Aorta (tissue), 5 donors: ENCODE data around the gene KRTAP20-4. TPM values are rescaled to one million over a fixed set of nuclear protein-coding genes. Genes with fewer than 3 reads are reported as not detected.

Source experiments
- ATAC-seq: fragments of 200-7000 bp; cut with Tn5 transposase; one replicate; pipeline ENCODE4 v1.9.1; 2022; ENCODE audit warnings: moderate library complexity; ENCODE audit not compliant: low FRiP score
- DNase-seq, 2 donors: peaks; one replicate each; pipeline ENCODE4 v3.0.0-alpha.2; 2020
- H3K27ac ChIP-seq, 2 donors: one replicate each; pipeline ENCODE4 v1.5.1; 2013; ENCODE audit warnings: low read length in 2 of 2, mild to moderate bottlenecking in 2 of 2, moderate library complexity in 2 of 2, control low read depth in 1 of 2, inconsistent platforms in 1 of 2, low read depth in 1 of 2
- H3K27me3 ChIP-seq, 2 donors: one replicate each; pipeline ENCODE4 v1.6.1; 2013; ENCODE audit warnings: control low read depth in 1 of 2, low read length in 1 of 2, mild to moderate bottlenecking in 1 of 2, moderate library complexity in 1 of 2; ENCODE audit not compliant: insufficient read depth in 2 of 2, control insufficient read depth in 1 of 2
- H3K36me3 ChIP-seq, 2 donors: one replicate each; pipeline ENCODE4 v1.6.1; 2013; ENCODE audit warnings: control low read depth in 1 of 2, low read length in 1 of 2, mild to moderate bottlenecking in 1 of 2; ENCODE audit not compliant: insufficient read depth in 2 of 2, control insufficient read depth in 1 of 2
- H3K4me1 ChIP-seq, 2 donors: one replicate each; pipeline ENCODE4 v1.6.1; 2013; ENCODE audit warnings: low read length in 2 of 2, control low read depth in 1 of 2, mild to moderate bottlenecking in 1 of 2, moderate library complexity in 1 of 2; ENCODE audit not compliant: insufficient read depth in 2 of 2, control insufficient read depth in 1 of 2
- H3K4me3 ChIP-seq, 2 donors: one replicate each; pipeline ENCODE4 v1.5.1; 2013; ENCODE audit warnings: low read length in 2 of 2, control low read depth in 1 of 2, mild to moderate bottlenecking in 1 of 2
- H3K9me3 ChIP-seq: one replicate; pipeline ENCODE4 v1.6.1; 2013; ENCODE audit warnings: mild to moderate bottlenecking, low read length; ENCODE audit not compliant: control insufficient read depth
- WGBS, 2 donors: extraction: QIAGEN DNeasy Blood & Tissue Kit; methylation state at CpG; one replicate each; pipeline ENCODE4 v1.1.7; 2013; 5-methylcytosine and 5-hydroxymethylcytosine counted together
- intact Hi-C, 2 donors: fragments of 100-400 bp; cut with DNase I; formaldehyde crosslinking; loops; one replicate each; pipeline versions ENCODE4 v1.14.2 to v1.15.0; 2022
- polyA plus RNA-seq, 2 donors: library from polyadenylated mRNA; stranded (reverse); fragments of 200-250 nt; gene quantifications; one replicate each; pipeline ENCODE4 v1.2.3, GENCODE V29; 2013
- total RNA-seq, 2 donors: library from RNA; stranded (reverse); fragmentation: NEBNext Ultra II Directional; extraction: Animal tissue kit (Norgen Biotek cat#: 25700); gene quantifications; one replicate each; pipeline ENCODE4 v1.2.1, GENCODE V29; 2021
- donor health status: healthy with polysubstance abuse.
- donor health status: Bipolar disorder and iron deficiency.
- donor health status: DM: no; HTN: no; CAD: no.
- donor health status: DM: no; HTN: no; CAD: no.
- donor health status: DM: yes; HTN: yes; CAD: no.

The KRTAP20-4 gene
- total and polyA plus RNA-seq, 4 donors, result not detected

GRCh38 chr21:30629200-30629599, 8.8 kb downstream of the KRTAP20-4 start:
- ATAC-seq, result no peak
- H3K9me3 ChIP-seq, result no peaks in the 10 kb centered on the region
- DNase-seq, result no peak
- 10 to 13% methylated on average over 1 of the region's 1 CpG for WGBS, 2 donors
- H3K36me3 ChIP-seq, result no peaks in the 10 kb centered on the region
- intact Hi-C loops, result no loop called here
- H3K27me3 ChIP-seq, result no peaks in the 10 kb centered on the region
- no peaks in the 10 kb centered on the region for H3K4me1 ChIP-seq
- no peak overlapping the region for H3K27ac ChIP-seq
- no peak overlapping the region for H3K4me3 ChIP-seq

- WGBS, 2 donors, result 92 to 94% methylated on average over 1 of the region's 1 CpG
- intact Hi-C loops, result no loop called here
- DNase-seq, result no peak
- no peaks in the 10 kb centered on the region for H3K4me1 ChIP-seq
- ATAC-seq, result no peak
- H3K36me3 ChIP-seq, result no peaks in the 10 kb centered on the region
- no peaks in the 10 kb centered on the region for H3K27me3 ChIP-seq
- H3K27ac ChIP-seq, result no peak within 1 kb of the TSS
- H3K4me3 ChIP-seq, result no peak within 1 kb of the TSS
- no peaks in the 10 kb centered on the region for H3K9me3 ChIP-seq
Observed at GRCh38 chr21:30634906-30635305, 14.5 kb downstream of the KRTAP20-4 start, which contains the start of gene KRTAP20-2. Gene KRTAP20-2, plus strand, starts transcription at chr21:30635206. Its CDS starts 58 bp downstream, at chr21:30635264.

- intact Hi-C loops, result no loop called here
- no peaks in the 10 kb centered on the region for H3K9me3 ChIP-seq
- no peak overlapping the region for H3K4me3 ChIP-seq
- no peaks in the 10 kb centered on the region for H3K36me3 ChIP-seq
- 79 to 82% methylated on average over 3 of the region's 3 CpGs for WGBS, 2 donors
- DNase-seq (no peak), ATAC-seq (no peak)
- no peaks in the 10 kb centered on the region for H3K27me3 ChIP-seq
- H3K4me1 ChIP-seq, result no peaks in the 10 kb centered on the region
- H3K27ac ChIP-seq, result no peak overlapping the region
Observed at GRCh38 chr21:30638686-30639085, 18.3 kb downstream of the KRTAP20-4 start.

GRCh38 chr21:30642564-30642963, 22.1 kb downstream of the KRTAP20-4 start, which contains the start of gene KRTAP20-3:
Gene KRTAP20-3, plus strand, starts transcription at chr21:30642864.
- 70 to 73% methylated on average over 2 of the region's 2 CpGs for WGBS, 2 donors
- H3K36me3 ChIP-seq, result no peaks in the 10 kb centered on the region
- no peak within 1 kb of the TSS for H3K27ac ChIP-seq
- DNase-seq (no peak), ATAC-seq (no peak)
- H3K4me3 ChIP-seq, result no peak within 1 kb of the TSS
- H3K27me3 ChIP-seq, result no peaks in the 10 kb centered on the region
- no peaks in the 10 kb centered on the region for H3K9me3 ChIP-seq
- intact Hi-C loops, result no loop called here
- H3K4me1 ChIP-seq, result no peaks in the 10 kb centered on the region

GRCh38 chr21:30646904-30647414, 26.5 kb downstream of the KRTAP20-4 start:
- ATAC-seq (no peak), DNase-seq (no peak)
- no peak overlapping the region for H3K27ac ChIP-seq
- H3K4me3 ChIP-seq, result no peak overlapping the region
- H3K9me3 ChIP-seq, result no peaks in the 10 kb centered on the region
- H3K36me3 ChIP-seq, result no peaks in the 10 kb centered on the region
- intact Hi-C loops, result no loop called here
- H3K4me1 ChIP-seq, result no peaks in the 10 kb centered on the region
- 80 to 87% methylated on average over 1 of the region's 1 CpG for WGBS, 2 donors
- H3K27me3 ChIP-seq, result no peaks in the 10 kb centered on the region

GRCh38 chr21:30652891-30653290, 32.5 kb downstream of the KRTAP20-4 start:
- Histone ChIP-seq H3K27me3 (no peaks in the 10 kb centered on the region), H3K4me1 (no peaks in the 10 kb centered on the region), H3K4me3 (no peak overlapping the region), H3K9me3 (no peaks in the 10 kb centered on the region), H3K27ac (no peak overlapping the region), H3K36me3 (no peaks in the 10 kb centered on the region)
- intact Hi-C loops, result no loop called here
- ATAC-seq, result no peak
- no peak for DNase-seq

- no peaks in the 10 kb centered on the region for H3K36me3 ChIP-seq
- no peak overlapping the region for H3K4me3 ChIP-seq
- no peak for DNase-seq
- H3K4me1 ChIP-seq, result no peaks in the 10 kb centered on the region
- H3K9me3 ChIP-seq, result peaks cover 4% of the 10 kb centered on the region
- ATAC-seq, result no peak
- 78 to 94% methylated on average over 1 of the region's 1 CpG for WGBS, 2 donors
- H3K27me3 ChIP-seq, result no peaks in the 10 kb centered on the region
- intact Hi-C loops, result no loop called here
- no peak overlapping the region for H3K27ac ChIP-seq
Observed at GRCh38 chr21:30668776-30669175, 48.3 kb downstream of the KRTAP20-4 start.

Other genes with a start within 250 kb of the KRTAP20-4 start
- gene KRTAP13-2, start 248.4 kb upstream of the KRTAP20-4 start, total RNA-seq, result not detected
- not detected for gene KRTAP13-2, start 248.4 kb upstream of the KRTAP20-4 start, polyA plus RNA-seq
- gene KRTAP13-1, start 224.6 kb upstream of the KRTAP20-4 start, total RNA-seq, result not detected
- gene KRTAP13-1, start 224.6 kb upstream of the KRTAP20-4 start, polyA plus RNA-seq, result not detected
- gene KRTAP13-3, start 194.7 kb upstream of the KRTAP20-4 start, total RNA-seq, result not detected
- not detected for gene KRTAP13-3, start 194.7 kb upstream of the KRTAP20-4 start, polyA plus RNA-seq
- gene KRTAP13-4, start 190.4 kb upstream of the KRTAP20-4 start, total RNA-seq, result not detected
- not detected for gene KRTAP13-4, start 190.4 kb upstream of the KRTAP20-4 start, polyA plus RNA-seq
- gene KRTAP15-1, start 180.4 kb upstream of the KRTAP20-4 start, total RNA-seq, result not detected
- not detected for gene KRTAP15-1, start 180.4 kb upstream of the KRTAP20-4 start, polyA plus RNA-seq
- not detected for gene KRTAP19-1, start 140.3 kb upstream of the KRTAP20-4 start, total RNA-seq
- not detected for gene KRTAP19-1, start 140.3 kb upstream of the KRTAP20-4 start, polyA plus RNA-seq
- gene KRTAP19-2, start 133.2 kb upstream of the KRTAP20-4 start, total RNA-seq, result not detected
- not detected for gene KRTAP19-2, start 133.2 kb upstream of the KRTAP20-4 start, polyA plus RNA-seq
- not detected for gene KRTAP19-3, start 128.6 kb upstream of the KRTAP20-4 start, total RNA-seq
- not detected for gene KRTAP19-3, start 128.6 kb upstream of the KRTAP20-4 start, polyA plus RNA-seq
- gene KRTAP19-4, start 123.5 kb upstream of the KRTAP20-4 start, total RNA-seq, result not detected
- gene KRTAP19-4, start 123.5 kb upstream of the KRTAP20-4 start, polyA plus RNA-seq, result not detected
- gene KRTAP19-5, start 118.5 kb upstream of the KRTAP20-4 start, total RNA-seq, result not detected
- not detected for gene KRTAP19-5, start 118.5 kb upstream of the KRTAP20-4 start, polyA plus RNA-seq
- gene KRTAP19-6, start 78.8 kb upstream of the KRTAP20-4 start, total RNA-seq, result not detected
- not detected for gene KRTAP19-6, start 78.8 kb upstream of the KRTAP20-4 start, polyA plus RNA-seq
- not detected for gene KRTAP19-7, start 59.3 kb upstream of the KRTAP20-4 start, total RNA-seq
- gene KRTAP19-7, start 59.3 kb upstream of the KRTAP20-4 start, polyA plus RNA-seq, result not detected
- gene KRTAP22-2, start 30.2 kb upstream of the KRTAP20-4 start, total RNA-seq, result not detected
- gene KRTAP22-2, start 30.2 kb upstream of the KRTAP20-4 start, polyA plus RNA-seq, result not detected
- not detected for gene KRTAP6-3, start 28.2 kb upstream of the KRTAP20-4 start, total RNA-seq
- gene KRTAP6-3, start 28.2 kb upstream of the KRTAP20-4 start, polyA plus RNA-seq, result not detected
- not detected for gene KRTAP6-2, start 21.7 kb upstream of the KRTAP20-4 start, total RNA-seq
- gene KRTAP6-2, start 21.7 kb upstream of the KRTAP20-4 start, polyA plus RNA-seq, result not detected
- gene KRTAP22-1, start 19.5 kb upstream of the KRTAP20-4 start, total RNA-seq, result not detected
- not detected for gene KRTAP22-1, start 19.5 kb upstream of the KRTAP20-4 start, polyA plus RNA-seq
- not detected for gene KRTAP6-1, start 6.7 kb upstream of the KRTAP20-4 start, total RNA-seq
- gene KRTAP6-1, start 6.7 kb upstream of the KRTAP20-4 start, polyA plus RNA-seq, result not detected
- not detected for gene KRTAP20-1, start 4.2 kb upstream of the KRTAP20-4 start, total RNA-seq
- gene KRTAP20-1, start 4.2 kb upstream of the KRTAP20-4 start, polyA plus RNA-seq, result not detected
- gene KRTAP20-2, start 14.6 kb downstream of the KRTAP20-4 start, total RNA-seq, result not detected
- not detected for gene KRTAP20-2, start 14.6 kb downstream of the KRTAP20-4 start, polyA plus RNA-seq
- not detected for gene KRTAP20-3, start 22.2 kb downstream of the KRTAP20-4 start, total RNA-seq
- gene KRTAP20-3, start 22.2 kb downstream of the KRTAP20-4 start, polyA plus RNA-seq, result not detected
- not detected for gene KRTAP21-3, start 98.2 kb downstream of the KRTAP20-4 start, total RNA-seq
- gene KRTAP21-3, start 98.2 kb downstream of the KRTAP20-4 start, polyA plus RNA-seq, result not detected
- gene KRTAP21-2, start 126.6 kb downstream of the KRTAP20-4 start, total RNA-seq, result not detected
- gene KRTAP21-2, start 126.6 kb downstream of the KRTAP20-4 start, polyA plus RNA-seq, result not detected
- gene KRTAP21-1, start 134.8 kb downstream of the KRTAP20-4 start, total RNA-seq, result not detected
- not detected for gene KRTAP21-1, start 134.8 kb downstream of the KRTAP20-4 start, polyA plus RNA-seq
- gene KRTAP8-1, start 192.6 kb downstream of the KRTAP20-4 start, total RNA-seq, result not detected
- not detected for gene KRTAP8-1, start 192.6 kb downstream of the KRTAP20-4 start, polyA plus RNA-seq
- gene KRTAP7-1, start 209.1 kb downstream of the KRTAP20-4 start, total RNA-seq, result not detected
- not detected for gene KRTAP7-1, start 209.1 kb downstream of the KRTAP20-4 start, polyA plus RNA-seq